ENCODE data around the gene NOD1. TPM values are rescaled to one million over a fixed set of nuclear protein-coding genes. Genes with fewer than 3 reads are reported as not detected.

Gene NOD1
- polyA plus RNA-seq, 2 of the 4 experiments (the other 2 are of a cell fraction), result 4.8 to 6.5 TPM

DNA sequence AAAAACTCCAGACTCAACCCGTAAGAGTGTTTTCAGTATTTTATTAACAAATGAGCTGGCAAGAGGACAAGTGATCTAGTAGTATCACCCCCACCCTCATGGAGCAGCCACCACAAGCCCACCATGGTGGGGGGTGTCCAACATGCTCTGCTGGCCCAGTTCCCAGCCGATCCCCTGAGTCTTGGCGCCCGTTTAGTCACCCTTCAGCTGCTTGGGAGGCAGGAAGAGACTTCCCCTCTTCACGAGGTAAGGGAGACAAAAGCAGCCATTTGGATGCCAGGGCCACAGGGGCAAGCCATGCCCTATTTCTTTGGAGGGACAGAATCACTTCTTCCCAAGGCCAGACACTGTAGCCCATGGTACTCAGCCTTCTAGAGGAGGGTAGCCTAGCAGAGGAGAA is 54.1 kb downstream of the NOD1 start:
- ATAC-seq (no peak), FAIRE-seq (no peak), DNase-seq (ENCODE audit: low read depth in 1 of 2, low spot score in 1 of 2) (no peak)
- Histone ChIP-seq H3K4me3 (no peak overlapping the region), H3K4me2 (no peak overlapping the region), H3K27ac (no peak overlapping the region), H3K9me3 (no peaks in the 10 kb centered on the region), H3K4me1 (no peaks in the 10 kb centered on the region)
- ChIA-PET CTCF (interaction anchor here (0.7 to 1.8 kb wide), 3 partner anchors 12 to 162 kb away, joined by 3 to 8 read pairs (median 4); no protein-coding TSS in a partner anchor), POLR2A (no interaction called here)
- WGBS (ENCODE audit: missing lambda C conversion rate), result 89% methylated on average over 5 of the region's 5 CpGs
- TF ChIP-seq, protein P1, sequence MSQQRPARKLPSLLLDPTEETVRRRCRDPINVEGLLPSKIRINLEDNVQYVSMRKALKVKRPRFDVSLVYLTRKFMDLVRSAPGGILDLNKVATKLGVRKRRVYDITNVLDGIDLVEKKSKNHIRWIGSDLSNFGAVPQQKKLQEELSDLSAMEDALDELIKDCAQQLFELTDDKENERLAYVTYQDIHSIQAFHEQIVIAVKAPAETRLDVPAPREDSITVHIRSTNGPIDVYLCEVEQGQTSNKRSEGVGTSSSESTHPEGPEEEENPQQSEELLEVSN (IDR thresholded peaks at IDR 0.05; ENCODE audit: borderline replicate concordance, low read depth), result no peak
- TF ChIP-seq MYC (IDR thresholded peaks at IDR 0.05; ENCODE audit: borderline replicate concordance, low read length) (no peak), SREBF2 (IDR thresholded peaks at IDR 0.05) (no peak), BHLHE40 (IDR thresholded peaks at IDR 0.05; ENCODE audit: low read depth, low read length) (no peak), RNF2 (IDR thresholded peaks at IDR 0.05; ENCODE audit: borderline replicate concordance, low read depth) (no peak), MAFK (IDR thresholded peaks at IDR 0.05; ENCODE audit: partially characterized antibody) (no peak), SMC3 (IDR thresholded peaks at IDR 0.05) (no peak), HDAC2 (IDR thresholded peaks at IDR 0.05) (no peak), PHF8 (IDR thresholded peaks at IDR 0.05; ENCODE audit: borderline replicate concordance, low read depth) (no peak), KDM1A (IDR thresholded peaks at IDR 0.05; ENCODE audit: low read depth) (no peak), RARB (CRISPR knock-in tag; IDR thresholded peaks at IDR 0.05) (no peak), NR3C1 (IDR thresholded peaks at IDR 0.05) (no peak)

DNA sequence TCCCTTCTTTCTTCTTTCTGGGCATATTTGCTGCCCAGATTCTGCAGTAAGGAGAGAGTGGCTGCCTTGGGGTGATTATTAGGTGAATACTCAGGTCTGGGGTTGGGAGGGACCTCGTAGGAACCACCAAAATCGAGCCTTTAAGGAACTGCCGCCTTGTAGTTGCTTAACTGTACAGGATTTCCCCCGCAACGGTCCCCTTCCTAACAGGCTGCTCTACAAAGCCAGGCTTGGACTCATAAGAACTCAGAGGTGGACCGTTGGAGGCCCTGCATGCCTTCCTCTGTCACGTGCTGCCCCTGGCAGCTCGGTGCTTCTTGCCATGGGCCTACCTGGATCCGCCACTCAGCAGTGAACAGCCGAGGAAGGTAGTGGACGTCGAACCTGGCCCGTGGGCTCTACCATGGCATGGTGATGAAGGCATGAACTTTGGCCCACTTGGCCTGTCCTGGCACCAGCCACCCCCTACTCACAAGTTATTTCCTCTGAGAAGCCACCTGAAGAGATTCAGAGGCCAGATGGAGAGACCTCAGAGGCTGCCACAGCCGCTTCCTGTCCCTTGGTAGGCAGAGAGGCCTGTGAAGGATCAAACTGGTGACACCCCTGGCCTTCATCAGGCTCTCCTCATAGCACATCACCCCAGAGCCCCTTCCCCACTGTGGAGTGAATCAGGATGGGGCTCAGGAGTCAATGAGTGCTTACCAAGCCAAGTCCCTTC is 54.6 kb downstream of the NOD1 start:
- Histone ChIP-seq H3K27ac (no peak overlapping the region), H3K4me2 (no peak overlapping the region), H3K4me1 (no peaks in the 10 kb centered on the region), H3K9me3 (no peaks in the 10 kb centered on the region), H3K4me3 (no peak overlapping the region)
- 92% methylated on average over 14 of the region's 14 CpGs for WGBS (ENCODE audit: missing lambda C conversion rate)
- ChIA-PET POLR2A (no interaction called here), CTCF (interaction anchor here (0.7 to 2.0 kb wide), 5 partner anchors 11 to 161 kb away, joined by 3 to 11 read pairs (median 8); no protein-coding TSS in a partner anchor)
- no peak for ATAC-seq
- no peak for DNase-seq (ENCODE audit: low read depth in 1 of 2, low spot score in 1 of 2)
- TF ChIP-seq SMC3 (IDR thresholded peaks at IDR 0.05) (no peak), CBX2 (IDR thresholded peaks at IDR 0.05; ENCODE audit: borderline replicate concordance, low read depth) (no peak), CHD4 (IDR thresholded peaks at IDR 0.05; ENCODE audit: borderline replicate concordance) (no peak), RAD21 (conservative IDR thresholded peaks at IDR 0.05 in 1 of 2, IDR thresholded peaks at IDR 0.05 in 1 of 2) (no peak), FOXS1 (CRISPR knock-in tag; IDR thresholded peaks at IDR 0.05) (no peak), CHD2 (IDR thresholded peaks at IDR 0.05; ENCODE audit: low read length, partially characterized antibody) (no peak), MYC (IDR thresholded peaks at IDR 0.05; ENCODE audit: borderline replicate concordance, low read length) (no peak)
- TF ChIP-seq, protein P2, sequence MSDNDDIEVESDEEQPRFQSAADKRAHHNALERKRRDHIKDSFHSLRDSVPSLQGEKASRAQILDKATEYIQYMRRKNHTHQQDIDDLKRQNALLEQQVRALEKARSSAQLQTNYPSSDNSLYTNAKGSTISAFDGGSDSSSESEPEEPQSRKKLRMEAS (IDR thresholded peaks at IDR 0.05), result no peak
- no peak for FAIRE-seq

DNA sequence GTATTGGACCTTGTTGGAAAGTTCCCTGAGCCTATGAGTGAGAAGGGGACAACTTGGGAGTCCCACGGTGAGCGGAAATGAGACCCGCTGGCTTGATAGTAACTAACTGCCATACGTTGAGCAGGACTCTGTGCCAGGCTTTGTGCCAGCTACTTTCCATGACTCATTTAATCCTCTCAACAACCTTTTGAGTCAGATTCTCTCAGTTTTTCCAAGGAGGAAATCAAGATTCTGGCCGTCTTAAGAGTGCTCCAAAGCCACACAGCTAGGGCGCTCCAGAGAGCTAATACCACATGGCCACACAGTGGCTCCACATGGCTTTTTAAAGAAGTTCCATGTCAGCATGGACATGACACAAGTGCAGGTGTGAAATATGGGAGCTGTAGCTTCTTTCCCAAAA is 55.7 kb downstream of the NOD1 start:
- H3K27ac ChIP-seq, result no peak overlapping the region
- no peaks in the 10 kb centered on the region for H3K9me3 ChIP-seq
- no peak overlapping the region for H3K4me2 ChIP-seq
- TF ChIP-seq CEBPB (IDR thresholded peaks at IDR 0.05), result no peak
- no peak for TF ChIP-seq SMC3 (IDR thresholded peaks at IDR 0.05)
- TF ChIP-seq, protein P3, sequence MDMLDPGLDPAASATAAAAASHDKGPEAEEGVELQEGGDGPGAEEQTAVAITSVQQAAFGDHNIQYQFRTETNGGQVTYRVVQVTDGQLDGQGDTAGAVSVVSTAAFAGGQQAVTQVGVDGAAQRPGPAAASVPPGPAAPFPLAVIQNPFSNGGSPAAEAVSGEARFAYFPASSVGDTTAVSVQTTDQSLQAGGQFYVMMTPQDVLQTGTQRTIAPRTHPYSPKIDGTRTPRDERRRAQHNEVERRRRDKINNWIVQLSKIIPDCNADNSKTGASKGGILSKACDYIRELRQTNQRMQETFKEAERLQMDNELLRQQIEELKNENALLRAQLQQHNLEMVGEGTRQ (IDR thresholded peaks at IDR 0.05), result no peak
- no peak for TF ChIP-seq KDM1A (IDR thresholded peaks at IDR 0.05; ENCODE audit: low read depth)
- no peak for TF ChIP-seq CBX2 (IDR thresholded peaks at IDR 0.05; ENCODE audit: borderline replicate concordance, low read depth)
- TF ChIP-seq, protein P4, sequence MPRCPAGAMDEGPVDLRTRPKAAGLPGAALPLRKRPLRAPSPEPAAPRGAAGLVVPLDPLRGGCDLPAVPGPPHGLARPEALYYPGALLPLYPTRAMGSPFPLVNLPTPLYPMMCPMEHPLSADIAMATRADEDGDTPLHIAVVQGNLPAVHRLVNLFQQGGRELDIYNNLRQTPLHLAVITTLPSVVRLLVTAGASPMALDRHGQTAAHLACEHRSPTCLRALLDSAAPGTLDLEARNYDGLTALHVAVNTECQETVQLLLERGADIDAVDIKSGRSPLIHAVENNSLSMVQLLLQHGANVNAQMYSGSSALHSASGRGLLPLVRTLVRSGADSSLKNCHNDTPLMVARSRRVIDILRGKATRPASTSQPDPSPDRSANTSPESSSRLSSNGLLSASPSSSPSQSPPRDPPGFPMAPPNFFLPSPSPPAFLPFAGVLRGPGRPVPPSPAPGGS (IDR thresholded peaks at IDR 0.05), result no peak
- TF ChIP-seq ZC3H11A (IDR thresholded peaks at IDR 0.05), result no peak
- no peak for TF ChIP-seq HDAC2 (IDR thresholded peaks at IDR 0.05)
- TF ChIP-seq CBX8 (IDR thresholded peaks at IDR 0.05), result no peak
- no peak for TF ChIP-seq POLR2AphosphoS2 (conservative IDR thresholded peaks at IDR 0.05; ENCODE audit: low read length)
- TF ChIP-seq SREBF2 (IDR thresholded peaks at IDR 0.05), result no peak
- TF ChIP-seq, protein P2 (IDR thresholded peaks at IDR 0.05), result no peak
- no peak for TF ChIP-seq NR3C1 (IDR thresholded peaks at IDR 0.05)
- no peak for TF ChIP-seq TFCP2L1 (CRISPR knock-in tag; IDR thresholded peaks at IDR 0.05)
- H3K4me3 ChIP-seq, result no peak overlapping the region
- ChIA-PET POLR2A (no interaction called here), CTCF (interaction anchor here (0.6 to 2.0 kb wide), 5 partner anchors 10 to 147 kb away, joined by 3 to 11 read pairs (median 3); no protein-coding TSS in a partner anchor)
- 85% methylated on average over 6 of the region's 6 CpGs for WGBS (ENCODE audit: missing lambda C conversion rate)
- peak in 1 of 2 experiments; percentile 30; a peak in 1 of 6 replicates for ATAC-seq
- no peak for DNase-seq (ENCODE audit: low read depth in 1 of 2, low spot score in 1 of 2)
- no peak for FAIRE-seq
- no peaks in the 10 kb centered on the region for H3K4me1 ChIP-seq

Data from A549 (cell line).